ENCODE results near the gene DES. TPM values are rescaled to one million over a fixed set of nuclear protein-coding genes. Genes with fewer than 3 reads are reported as not detected.

Gene DES
- total and polyA plus RNA-seq, 8 donors = 8.7 to 101 (median 28.5) TPM

GRCh38 chr2:219470429-219470828 lies 52.3 kb downstream of the DES start:
- Histone ChIP-seq H3K27me3 (peaks cover 0 to 26% of the 10 kb centered on the region in 2 donors), H3K4me1 (no peaks in the 10 kb centered on the region), H3K9me3 (no peaks in the 10 kb centered on the region), H3K4me3 (no peak overlapping the region), H3K36me3 (no peaks in the 10 kb centered on the region), H3K27ac (no peak overlapping the region)
- ATAC-seq (no peak), DNase-seq (no peak)
- intact Hi-C loops (cut with DNase I) = no loop called here
- no peak for TF ChIP-seq CTCF (IDR thresholded peaks at IDR 0.05)

GRCh38 chr2:219471476-219472371 lies 53.5 kb downstream of the DES start:
- Histone ChIP-seq H3K9me3 (no peaks in the 10 kb centered on the region), H3K27ac (no peak overlapping the region), H3K27me3 (peaks cover 0 to 38% of the 10 kb centered on the region in 2 donors), H3K36me3 (no peaks in the 10 kb centered on the region), H3K4me3 (no peak overlapping the region), H3K4me1 (no peaks in the 10 kb centered on the region)
- intact Hi-C loops (cut with DNase I) = no loop called here
- DNase-seq (peak in 1 of 4 donors; percentile 73), ATAC-seq (no peak)
- TF ChIP-seq CTCF (IDR thresholded peaks at IDR 0.05) = no peak

GRCh38 chr2:219472629-219473187 lies 54.5 kb downstream of the DES start:
- TF ChIP-seq CTCF (IDR thresholded peaks at IDR 0.05) = no peak
- DNase-seq = peak in 1 of 4 donors; percentile 74
- no peaks in the 10 kb centered on the region for H3K36me3 ChIP-seq
- peaks cover 0 to 41% of the 10 kb centered on the region in 2 donors for H3K27me3 ChIP-seq
- H3K4me3 ChIP-seq = no peak overlapping the region
- H3K4me1 ChIP-seq = no peaks in the 10 kb centered on the region
- intact Hi-C loops (cut with DNase I) = no loop called here
- no peak for ATAC-seq
- H3K9me3 ChIP-seq = no peaks in the 10 kb centered on the region
- no peak overlapping the region for H3K27ac ChIP-seq

GRCh38 chr2:219473511-219473910 lies 55.3 kb downstream of the DES start:
- no peak for TF ChIP-seq CTCF (IDR thresholded peaks at IDR 0.05)
- ATAC-seq (no peak), DNase-seq (peak in 1 of 4 donors; percentile 77)
- Histone ChIP-seq H3K36me3 (no peaks in the 10 kb centered on the region), H3K4me1 (no peaks in the 10 kb centered on the region), H3K27me3 (peaks cover 0 to 44% of the 10 kb centered on the region in 2 donors), H3K9me3 (no peaks in the 10 kb centered on the region), H3K4me3 (no peak overlapping the region), H3K27ac (no peak overlapping the region)
- intact Hi-C loops (cut with DNase I) = no loop called here

Data from left lung (tissue), 10 donors.